HCT116 (cell line): ENCODE data around the gene SOCS7.

ENCODE experiments used
- CBX3 ChIP-seq: IDR thresholded peaks from 2 replicates; pipeline ENCODE4 v1.6.1; 2012; ENCODE audit warnings: low read depth
- EGR1 ChIP-seq: IDR thresholded peaks from 2 replicates; pipeline ENCODE4 v1.6.1; 2012; ENCODE audit warnings: low read depth
- EZH2 ChIP-seq: fragments of 200-600 bp; sonication (generic); IDR thresholded peaks from 2 replicates; pipeline ENCODE4 v1.6.1; 2017; ENCODE audit warnings: antibody characterized with exemption, mixed run types
- FOSL1 ChIP-seq: IDR thresholded peaks from 2 replicates; pipeline ENCODE4 v1.6.1; 2012; ENCODE audit warnings: low read depth
- POLR2AphosphoS5 ChIP-seq: IDR thresholded peaks from 2 replicates; pipeline ENCODE4 v1.6.1; 2011; ENCODE audit warnings: mild to moderate bottlenecking, low read depth, low read length, moderate library complexity
- TF ChIP-seq, protein P1 (sequence below), 3 experiments: fragments of 200-600 bp in 1 of 3; sonication (generic) in 1 of 3; IDR thresholded peaks in 2 of 3; conservative IDR thresholded peaks in 1 of 3; 2 replicates each; pipeline ENCODE4 v1.5.1; 2012 to 2017; ENCODE audit warnings: low read depth in 2 of 3, low read length in 2 of 3, antibody characterized with exemption in 1 of 3, borderline replicate concordance in 1 of 3, control low read depth in 1 of 3, mild to moderate bottlenecking in 1 of 3, mixed read lengths in 1 of 3, mixed run types in 1 of 3, moderate library complexity in 1 of 3; ENCODE audit not compliant: insufficient read depth in 1 of 3

DNA sequence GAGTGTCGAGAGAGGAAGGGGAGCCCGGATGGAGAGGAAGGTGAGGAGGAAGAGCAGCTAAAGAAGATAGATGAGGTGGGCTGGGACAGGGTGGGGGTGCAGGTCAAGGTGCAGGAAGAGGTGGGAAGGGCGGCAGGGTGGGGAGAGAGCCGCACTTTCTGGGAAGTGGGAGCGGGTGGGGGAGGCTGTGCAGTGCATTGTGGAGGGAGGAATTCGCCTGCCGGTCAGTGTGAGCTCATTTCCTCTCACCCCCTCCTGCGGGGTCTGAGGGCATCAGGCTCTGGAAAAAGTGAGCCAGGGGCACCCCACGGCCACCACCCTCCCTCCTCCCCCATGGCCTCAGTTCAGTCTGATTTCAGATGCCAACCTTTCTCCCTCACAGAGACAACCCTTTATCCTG is 74.1 kb downstream of the SOCS7 start:
- no peak for TF ChIP-seq FOSL1
- TF ChIP-seq, protein P1, sequence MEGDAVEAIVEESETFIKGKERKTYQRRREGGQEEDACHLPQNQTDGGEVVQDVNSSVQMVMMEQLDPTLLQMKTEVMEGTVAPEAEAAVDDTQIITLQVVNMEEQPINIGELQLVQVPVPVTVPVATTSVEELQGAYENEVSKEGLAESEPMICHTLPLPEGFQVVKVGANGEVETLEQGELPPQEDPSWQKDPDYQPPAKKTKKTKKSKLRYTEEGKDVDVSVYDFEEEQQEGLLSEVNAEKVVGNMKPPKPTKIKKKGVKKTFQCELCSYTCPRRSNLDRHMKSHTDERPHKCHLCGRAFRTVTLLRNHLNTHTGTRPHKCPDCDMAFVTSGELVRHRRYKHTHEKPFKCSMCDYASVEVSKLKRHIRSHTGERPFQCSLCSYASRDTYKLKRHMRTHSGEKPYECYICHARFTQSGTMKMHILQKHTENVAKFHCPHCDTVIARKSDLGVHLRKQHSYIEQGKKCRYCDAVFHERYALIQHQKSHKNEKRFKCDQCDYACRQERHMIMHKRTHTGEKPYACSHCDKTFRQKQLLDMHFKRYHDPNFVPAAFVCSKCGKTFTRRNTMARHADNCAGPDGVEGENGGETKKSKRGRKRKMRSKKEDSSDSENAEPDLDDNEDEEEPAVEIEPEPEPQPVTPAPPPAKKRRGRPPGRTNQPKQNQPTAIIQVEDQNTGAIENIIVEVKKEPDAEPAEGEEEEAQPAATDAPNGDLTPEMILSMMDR (IDR thresholded peaks at IDR 0.05 in 2 of 3, conservative IDR thresholded peaks at IDR 0.05 in 1 of 3; ENCODE audit: borderline replicate concordance in 1 of 3, insufficient read depth in 1 of 3, low read depth in 2 of 3, low read length in 2 of 3): no peak
- no peak for TF ChIP-seq CBX3
- TF ChIP-seq EGR1: no peak
- TF ChIP-seq EZH2: no peak
- no peak for TF ChIP-seq POLR2AphosphoS5
